ENCODE data around the gene USP17L17.
"Not testable (repeated sequence)": the region's sequence is repeated elsewhere in the genome, so short reads cannot be mapped to it uniquely, and the experiment has no call there.

Gene USP17L17

GRCh38 chr4:9243579-9243978 is at the start of gene USP17L17:
Gene USP17L17, plus strand, starts transcription at chr4:9243879. Its CDS starts 0 bp downstream, at chr4:9243879.
- not testable (repeated sequence) for DNase-seq (ENCODE audit: low read depth, low spot score)

GRCh38 chr4:9210357-9210756 is 33.3 kb upstream of the USP17L17 start, which contains the start of gene USP17L10:
Gene USP17L10, plus strand, starts transcription at chr4:9210657. Its CDS starts 0 bp downstream, at chr4:9210657.
- not testable (repeated sequence) for DNase-seq (ENCODE audit: low read depth, low spot score)

- DNase-seq (ENCODE audit: low read depth, low spot score) = not testable (repeated sequence)
These were observed 29.0 kb upstream of the USP17L17 start for GRCh38 chr4:9214701-9215100.

GRCh38 chr4:9215105-9215504 is 28.6 kb upstream of the USP17L17 start, which contains the start of gene USP17L11:
Gene USP17L11, plus strand, starts transcription at chr4:9215405. Its CDS starts 0 bp downstream, at chr4:9215405.
- DNase-seq (ENCODE audit: low read depth, low spot score) = not testable (repeated sequence)

GRCh38 chr4:9219852-9220251 is 23.8 kb upstream of the USP17L17 start, which contains the start of gene USP17L12:
Gene USP17L12, plus strand, starts transcription at chr4:9220152. Its CDS starts 0 bp downstream, at chr4:9220152.
- DNase-seq (ENCODE audit: low read depth, low spot score) = not testable (repeated sequence)

- DNase-seq (ENCODE audit: low read depth, low spot score) = not testable (repeated sequence)
These were observed 19.1 kb upstream of the USP17L17 start, which contains the start of gene USP17L13 for GRCh38 chr4:9224596-9224995. Gene USP17L13, plus strand, starts transcription at chr4:9224896. Its CDS starts 0 bp downstream, at chr4:9224896.

GRCh38 chr4:9230249-9230648 is 13.4 kb upstream of the USP17L17 start:
- DNase-seq (ENCODE audit: low read depth, low spot score) = not testable (repeated sequence)

GRCh38 chr4:9234085-9234484 is 9.6 kb upstream of the USP17L17 start, which contains the start of gene USP17L15:
Gene USP17L15, plus strand, starts transcription at chr4:9234385. Its CDS starts 0 bp downstream, at chr4:9234385.
- not testable (repeated sequence) for DNase-seq (ENCODE audit: low read depth, low spot score)

- DNase-seq (ENCODE audit: low read depth, low spot score) = not testable (repeated sequence)
These were observed 5.2 kb upstream of the USP17L17 start for GRCh38 chr4:9238461-9238860.

- DNase-seq (ENCODE audit: low read depth, low spot score) = not testable (repeated sequence)
These were observed 4.4 kb downstream of the USP17L17 start, which contains the start of gene USP17L18 for GRCh38 chr4:9247953-9248680. Gene USP17L18, plus strand, starts transcription at chr4:9248630. Its CDS starts 0 bp downstream, at chr4:9248630.

- not testable (repeated sequence) for DNase-seq (ENCODE audit: low read depth, low spot score)
These were observed 9.4 kb downstream of the USP17L17 start, which contains the start of gene USP17L19 for GRCh38 chr4:9253078-9253477. Gene USP17L19, plus strand, starts transcription at chr4:9253378. Its CDS starts 0 bp downstream, at chr4:9253378.

GRCh38 chr4:9257824-9258223 is 14.1 kb downstream of the USP17L17 start, which contains the start of gene USP17L20:
Gene USP17L20, plus strand, starts transcription at chr4:9258124. Its CDS starts 0 bp downstream, at chr4:9258124.
- DNase-seq (ENCODE audit: low read depth, low spot score) = not testable (repeated sequence)

- not testable (repeated sequence) for DNase-seq (ENCODE audit: low read depth, low spot score)
These were observed 18.9 kb downstream of the USP17L17 start, which contains the start of gene USP17L21 for GRCh38 chr4:9262572-9262971. Gene USP17L21, plus strand, starts transcription at chr4:9262872. Its CDS starts 0 bp downstream, at chr4:9262872.

- not testable (repeated sequence) for DNase-seq (ENCODE audit: low read depth, low spot score)
These were observed 23.6 kb downstream of the USP17L17 start, which contains the start of gene USP17L22 for GRCh38 chr4:9267319-9267718. Gene USP17L22, plus strand, starts transcription at chr4:9267619. Its CDS starts 0 bp downstream, at chr4:9267619.

GRCh38 chr4:9271719-9272118 is 28.0 kb downstream of the USP17L17 start:
- DNase-seq (ENCODE audit: low read depth, low spot score) = not testable (repeated sequence)

Measured in activated naive CD8-positive, alpha-beta T cell treated with anti-CD3 and anti-CD28 coated beads, Interleukin-2, amount 50 U/mL, for 16 hours (primary cell).